Smooth muscle cell (in vitro differentiated cells): ENCODE measurements around the gene EYS. TPM values are rescaled to one million over a fixed set of nuclear protein-coding genes. Genes with fewer than 3 reads are reported as not detected.

ENCODE experiments used
- DNase-seq: peaks from one replicate; lab custom pipeline; 2025; ENCODE audit not compliant: unreplicated experiment; lab: John Stamatoyannopoulos, UW
- H2AFZ ChIP-seq: fragments of 200-600 bp; sonication (generic); 2 replicates; pipeline ENCODE4 v1.6.0; 2016; ENCODE audit warnings: antibody characterized with exemption, low read depth, mild to moderate bottlenecking
- H3F3A ChIP-seq: fragments of 200-600 bp; sonication (generic); 2 replicates; pipeline ENCODE4 v1.6.0; 2017; ENCODE audit warnings: antibody characterized with exemption, low read depth
- H3K27ac ChIP-seq: fragments of 200-600 bp; sonication (generic); 2 replicates; pipeline ENCODE4 v1.5.1; 2016; ENCODE audit warnings: low read depth, mild to moderate bottlenecking
- H3K27me3 ChIP-seq: fragments of 200-600 bp; sonication (generic); 2 replicates; pipeline ENCODE4 v1.6.1; 2016; ENCODE audit warnings: low read depth, mild to moderate bottlenecking
- H3K36me3 ChIP-seq: fragments of 200-600 bp; sonication (generic); 2 replicates; pipeline ENCODE4 v1.5.1; 2016; ENCODE audit warnings: low read depth
- H3K4me1 ChIP-seq: fragments of 200-600 bp; sonication (generic); 2 replicates; pipeline ENCODE4 v1.5.1; 2016; ENCODE audit warnings: low read depth
- H3K4me2 ChIP-seq: fragments of 200-600 bp; sonication (generic); 2 replicates; pipeline ENCODE4 v1.6.0; 2016; ENCODE audit warnings: mild to moderate bottlenecking
- H3K4me3 ChIP-seq: fragments of 200-600 bp; sonication (generic); 2 replicates; pipeline ENCODE4 v1.5.1; 2016; ENCODE audit warnings: mild to moderate bottlenecking
- H3K79me2 ChIP-seq: fragments of 200-600 bp; sonication (generic); 2 replicates; pipeline ENCODE4 v1.6.0; 2016; ENCODE audit warnings: low read depth, mild to moderate bottlenecking
- H3K9ac ChIP-seq: fragments of 200-600 bp; sonication (generic); 2 replicates; pipeline ENCODE4 v1.6.0; 2016; ENCODE audit warnings: low read depth
- H3K9me3 ChIP-seq: fragments of 200-600 bp; sonication (generic); replicated peaks from 2 replicates; pipeline ENCODE4 v1.5.1; 2016; ENCODE audit warnings: low read depth
- H4K20me1 ChIP-seq: fragments of 200-600 bp; sonication (generic); 2 replicates; pipeline ENCODE4 v1.6.0; 2016; ENCODE audit warnings: low read depth
- WGBS: methylation state at CpG from one replicate; pipeline ENCODE4 v1.1.7; 2016; ENCODE audit warnings: low lambda C conversion rate; 5-methylcytosine and 5-hydroxymethylcytosine counted together
- polyA plus RNA-seq: library from polyadenylated mRNA; unstranded; fragments of >200 nt; fragmentation: Nextera tagmentation; extraction: Ambion mirVana; gene quantifications from 2 replicates; pipeline ENCODE4 v1.2.1, GENCODE V29; 2016
- total RNA-seq: library from RNA; depleted of rRNA; stranded (reverse); fragments of >200 nt; gene quantifications from 2 replicates; pipeline ENCODE4 v1.2.3, GENCODE V29; 2014
- TF ChIP-seq, protein P1 (sequence below): fragments of 200-600 bp; sonication (generic); IDR thresholded peaks from 2 replicates; pipeline ENCODE4 v1.5.1; 2017; ENCODE audit warnings: borderline replicate concordance, mild to moderate bottlenecking, antibody characterized with exemption; ENCODE audit not compliant: insufficient read depth, poor library complexity, severe bottlenecking

Gene EYS
- total and polyA plus RNA-seq, 2 experiments from 2014 or later = 0.07 to 0.18 TPM

GRCh38 chr6:63795826-63796225 lies 1911.2 kb downstream of the EYS start:
- no peaks in the 10 kb centered on the region for H3K27me3 ChIP-seq
- peaks cover 8% of the 10 kb centered on the region for H3F3A ChIP-seq
- no peak overlapping the region for H3K4me2 ChIP-seq
- DNase-seq = no peak
- H3K4me3 ChIP-seq = no peak overlapping the region
- no peaks in the 10 kb centered on the region for H3K9me3 ChIP-seq
- 97% methylated on average over 3 of the region's 3 CpGs for WGBS
- no peaks in the 10 kb centered on the region for H4K20me1 ChIP-seq
- H3K36me3 ChIP-seq = no peaks in the 10 kb centered on the region
- H3K9ac ChIP-seq = no peak overlapping the region
- H2AFZ ChIP-seq = no peak overlapping the region
- no peaks in the 10 kb centered on the region for H3K4me1 ChIP-seq
- TF ChIP-seq, protein P1, sequence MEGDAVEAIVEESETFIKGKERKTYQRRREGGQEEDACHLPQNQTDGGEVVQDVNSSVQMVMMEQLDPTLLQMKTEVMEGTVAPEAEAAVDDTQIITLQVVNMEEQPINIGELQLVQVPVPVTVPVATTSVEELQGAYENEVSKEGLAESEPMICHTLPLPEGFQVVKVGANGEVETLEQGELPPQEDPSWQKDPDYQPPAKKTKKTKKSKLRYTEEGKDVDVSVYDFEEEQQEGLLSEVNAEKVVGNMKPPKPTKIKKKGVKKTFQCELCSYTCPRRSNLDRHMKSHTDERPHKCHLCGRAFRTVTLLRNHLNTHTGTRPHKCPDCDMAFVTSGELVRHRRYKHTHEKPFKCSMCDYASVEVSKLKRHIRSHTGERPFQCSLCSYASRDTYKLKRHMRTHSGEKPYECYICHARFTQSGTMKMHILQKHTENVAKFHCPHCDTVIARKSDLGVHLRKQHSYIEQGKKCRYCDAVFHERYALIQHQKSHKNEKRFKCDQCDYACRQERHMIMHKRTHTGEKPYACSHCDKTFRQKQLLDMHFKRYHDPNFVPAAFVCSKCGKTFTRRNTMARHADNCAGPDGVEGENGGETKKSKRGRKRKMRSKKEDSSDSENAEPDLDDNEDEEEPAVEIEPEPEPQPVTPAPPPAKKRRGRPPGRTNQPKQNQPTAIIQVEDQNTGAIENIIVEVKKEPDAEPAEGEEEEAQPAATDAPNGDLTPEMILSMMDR = no peak
- no peaks in the 10 kb centered on the region for H3K79me2 ChIP-seq
- no peak overlapping the region for H3K27ac ChIP-seq

DNA sequence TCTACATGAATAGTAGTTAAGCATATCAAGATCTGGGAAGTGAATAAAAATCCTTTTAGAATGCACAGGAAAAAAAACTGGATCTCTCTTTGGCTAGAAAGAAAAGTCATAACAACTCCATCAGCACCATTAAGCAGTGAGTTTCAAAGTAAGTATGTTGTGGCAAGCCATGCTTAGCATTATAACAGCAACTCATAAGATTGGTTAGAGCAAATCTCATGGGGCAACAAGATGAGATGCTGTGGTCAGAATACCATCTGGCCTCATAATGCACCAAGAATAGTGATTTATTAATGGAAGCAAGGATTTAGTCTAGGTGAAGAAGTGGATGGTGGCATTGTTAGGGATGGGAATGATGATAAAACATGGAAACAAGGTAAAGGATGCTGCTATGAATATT lies 1912.0 kb downstream of the EYS start:
- H3K27ac ChIP-seq = no peak overlapping the region
- H3F3A ChIP-seq = peaks cover 8% of the 10 kb centered on the region
- no peaks in the 10 kb centered on the region for H3K79me2 ChIP-seq
- no peak overlapping the region for H3K4me2 ChIP-seq
- no peak for DNase-seq
- H3K36me3 ChIP-seq = no peaks in the 10 kb centered on the region
- no peak overlapping the region for H3K4me3 ChIP-seq
- no peaks in the 10 kb centered on the region for H3K27me3 ChIP-seq
- no peak overlapping the region for H2AFZ ChIP-seq
- no peaks in the 10 kb centered on the region for H4K20me1 ChIP-seq
- no peak overlapping the region for H3K9ac ChIP-seq
- TF ChIP-seq, protein P1 = no peak
- no peaks in the 10 kb centered on the region for H3K4me1 ChIP-seq
- H3K9me3 ChIP-seq = no peaks in the 10 kb centered on the region

GRCh38 chr6:63793465-63794137 lies 1913.4 kb downstream of the EYS start:
- H3K79me2 ChIP-seq = no peaks in the 10 kb centered on the region
- no peak overlapping the region for H2AFZ ChIP-seq
- WGBS = 92% methylated on average over 4 of the region's 4 CpGs
- no peak overlapping the region for H3K4me3 ChIP-seq
- H4K20me1 ChIP-seq = no peaks in the 10 kb centered on the region
- peak overlapping the region; percentile 50 for H3K4me2 ChIP-seq
- H3K4me1 ChIP-seq = no peaks in the 10 kb centered on the region
- TF ChIP-seq, protein P1 = no peak
- no peaks in the 10 kb centered on the region for H3K9me3 ChIP-seq
- H3K9ac ChIP-seq = no peak overlapping the region
- H3K36me3 ChIP-seq = no peaks in the 10 kb centered on the region
- H3K27ac ChIP-seq = no peak overlapping the region
- H3F3A ChIP-seq = peaks cover 8% of the 10 kb centered on the region
- DNase-seq = no peak
- H3K27me3 ChIP-seq = no peaks in the 10 kb centered on the region
